Activated CD4-positive, alpha-beta T cell treated with anti-CD3 and anti-CD28 coated beads for 4 hours (primary cell): ENCODE data around the gene MRGPRE.

Source experiments
- DNase-seq, 2 donors: peaks; one replicate each; pipeline ENCODE4 v3.0.0-alpha.2; 2020

MRGPRE gene

GRCh38 chr11:3226846-3227567 lies 5.2 kb downstream of the MRGPRE start:
- DNase-seq: no peak

- DNase-seq: no peak
Measured at GRCh38 chr11:3225826-3226750, 6.1 kb downstream of the MRGPRE start.

GRCh38 chr11:3225159-3225758 lies 7.0 kb downstream of the MRGPRE start:
- no peak for DNase-seq

- no peak for DNase-seq
Measured at GRCh38 chr11:3224401-3225057, 7.7 kb downstream of the MRGPRE start.

GRCh38 chr11:3223932-3224381 lies 8.3 kb downstream of the MRGPRE start:
- no peak for DNase-seq

GRCh38 chr11:3222941-3223915 lies 9.0 kb downstream of the MRGPRE start:
- DNase-seq: no peak

- no peak for DNase-seq
Measured at GRCh38 chr11:3222003-3222855, 10.0 kb downstream of the MRGPRE start.

- no peak for DNase-seq
Measured at GRCh38 chr11:3221408-3222002, 10.7 kb downstream of the MRGPRE start.

GRCh38 chr11:3220521-3221407 lies 11.5 kb downstream of the MRGPRE start:
- no peak for DNase-seq

- DNase-seq: no peak
Measured at GRCh38 chr11:3220101-3220500, 12.1 kb downstream of the MRGPRE start.

- DNase-seq: no peak
Measured at GRCh38 chr11:3219281-3219892, 12.8 kb downstream of the MRGPRE start.

GRCh38 chr11:3218483-3219280 lies 13.5 kb downstream of the MRGPRE start, which contains the start of gene MRGPRG:
Gene MRGPRG (minus strand): TSS chr11:3218813. CDS start chr11:3218813, 0 bp downstream.
- DNase-seq: no peak

- DNase-seq: no peak
Measured at GRCh38 chr11:3217818-3218482, 14.3 kb downstream of the MRGPRE start.

GRCh38 chr11:3216027-3216525 lies 16.1 kb downstream of the MRGPRE start:
- no peak for DNase-seq

GRCh38 chr11:3215346-3216026 lies 16.7 kb downstream of the MRGPRE start:
- DNase-seq: no peak

GRCh38 chr11:3214420-3214699 lies 17.9 kb downstream of the MRGPRE start:
- DNase-seq: no peak
